Activated T-helper 17 cell treated with anti-CD3 and anti-CD28 coated beads, Interleukin-2, amount 50 U/mL, for 72 hours (primary cell): ENCODE measurements around the gene B3GALT5. TPM values are rescaled to one million over a fixed set of nuclear protein-coding genes. Genes with fewer than 3 reads are reported as not detected.

ENCODE experiments used
- ATAC-seq: fragments of 150-1000 bp; cut with Tn5 transposase; replicated peaks from 2 replicates; pipeline ENCODE4 v1.10.0; 2021; ENCODE audit warnings: mild to moderate bottlenecking, moderate library complexity
- H3K27ac Mint-ChIP-seq: one replicate; pipeline ENCODE4 v1.8.0; 2022; ENCODE audit warnings: mixed read lengths
- H3K27me3 Mint-ChIP-seq: one replicate; pipeline ENCODE4 v1.8.0; 2022; ENCODE audit warnings: mixed read lengths
- H3K36me3 Mint-ChIP-seq: one replicate; pipeline ENCODE4 v1.8.0; 2022; ENCODE audit warnings: low read depth, mild to moderate bottlenecking, mixed read lengths
- H3K4me1 Mint-ChIP-seq: one replicate; pipeline ENCODE4 v1.8.0; 2022; ENCODE audit warnings: mixed read lengths
- H3K4me3 Mint-ChIP-seq: one replicate; pipeline ENCODE4 v1.8.0; 2022; ENCODE audit warnings: mild to moderate bottlenecking, mixed read lengths
- H3K9me3 Mint-ChIP-seq: one replicate; pipeline ENCODE4 v1.8.0; 2022; ENCODE audit warnings: mixed read lengths
- total RNA-seq, 2 donors: library from RNA; stranded (reverse); gene quantifications; one replicate each; pipeline ENCODE4 v1.2.3, GENCODE V29; 2022

B3GALT5 gene
- total RNA-seq, 2 donors from 2014 or later: 0.03 TPM; not detected in 1

DNA sequence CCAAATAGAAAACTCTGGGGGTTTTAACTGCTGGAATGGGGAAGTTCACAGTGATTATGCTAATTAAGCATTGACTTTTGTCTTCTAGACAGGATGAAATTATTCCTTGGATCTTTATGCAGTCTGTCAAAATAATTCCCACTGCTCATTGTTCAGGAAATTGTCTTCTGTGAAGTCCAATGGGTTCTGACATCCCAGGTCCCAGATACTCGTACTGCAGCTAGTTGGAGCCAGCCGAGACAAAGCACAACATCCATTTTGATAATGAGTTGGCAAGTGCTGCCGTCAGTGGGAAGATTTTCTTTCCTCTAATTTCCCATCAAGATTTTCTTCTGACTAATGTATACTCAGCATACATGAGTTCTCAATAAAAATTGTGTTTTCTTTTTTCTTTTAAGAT is 17.3 kb upstream of the B3GALT5 start:
- Mint-ChIP-seq H3K36me3 (no peaks in the 10 kb centered on the region), H3K4me1 (no peaks in the 10 kb centered on the region), H3K4me3 (no peak overlapping the region), H3K9me3 (no peaks in the 10 kb centered on the region), H3K27me3 (no peaks in the 10 kb centered on the region), H3K27ac (no peak overlapping the region)
- no peak for ATAC-seq

DNA sequence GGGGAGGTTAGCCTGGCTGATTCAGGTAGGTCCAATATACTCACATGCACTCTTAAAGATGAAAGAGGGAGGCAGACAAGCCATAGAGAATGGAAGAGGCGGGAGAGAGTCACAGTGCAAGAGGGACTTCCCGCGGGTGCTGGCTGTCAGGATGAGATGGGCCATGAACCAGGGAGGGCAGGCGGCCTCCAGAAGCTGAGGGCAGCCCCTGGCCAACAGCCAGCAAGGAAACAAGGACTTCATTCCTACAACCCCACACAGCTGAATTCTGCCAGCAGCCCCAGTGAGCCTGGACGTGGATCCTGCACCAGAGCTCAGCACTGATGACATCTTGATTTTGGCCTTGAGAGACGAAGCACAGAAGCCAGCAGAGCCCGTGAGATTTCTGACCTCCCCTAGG is 15.1 kb upstream of the B3GALT5 start:
- Mint-ChIP-seq H3K27ac (no peak overlapping the region), H3K9me3 (no peaks in the 10 kb centered on the region), H3K36me3 (no peaks in the 10 kb centered on the region), H3K27me3 (peaks cover 3% of the 10 kb centered on the region), H3K4me3 (no peak overlapping the region), H3K4me1 (no peaks in the 10 kb centered on the region)
- no peak for ATAC-seq

DNA sequence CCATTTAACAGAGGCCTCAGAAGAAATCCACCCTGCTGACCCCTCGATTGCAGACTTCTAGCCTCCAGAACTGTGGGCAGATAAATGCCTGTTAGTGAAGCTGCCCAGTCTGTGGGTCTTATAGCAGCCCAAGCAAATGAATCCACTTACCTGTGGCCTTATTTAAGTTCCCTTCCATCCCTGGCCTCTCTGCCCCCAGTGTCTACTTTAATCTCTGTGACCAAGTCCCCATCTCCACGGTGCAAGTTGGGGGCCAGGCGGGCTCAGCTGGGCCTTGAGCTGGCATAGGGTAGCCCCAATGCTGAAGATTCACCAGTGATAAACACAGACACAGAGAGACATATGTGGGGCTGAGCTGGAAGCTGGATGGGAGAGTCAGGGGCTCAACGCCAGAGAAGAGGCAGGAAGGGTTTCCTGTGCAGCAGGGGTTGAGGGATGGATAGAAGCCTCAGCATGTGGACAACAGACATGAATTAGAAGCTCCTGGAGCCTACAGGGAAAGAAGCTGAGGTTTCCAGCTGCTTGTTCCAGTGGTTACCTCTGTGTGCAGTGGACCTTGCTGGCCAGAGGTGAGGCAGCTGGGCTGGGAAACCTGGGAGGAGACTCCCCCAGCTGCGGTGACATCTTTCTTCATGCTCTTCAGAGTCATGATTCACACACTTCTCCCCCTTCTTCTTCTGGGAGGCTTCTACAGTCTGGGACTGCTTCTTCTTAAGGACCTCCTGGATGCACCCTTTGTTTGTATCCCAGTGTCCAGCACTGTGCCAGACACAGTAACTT is 13.4 kb upstream of the B3GALT5 start:
- H3K27ac Mint-ChIP-seq: no peak overlapping the region
- no peak for ATAC-seq
- no peaks in the 10 kb centered on the region for H3K36me3 Mint-ChIP-seq
- peaks cover 3% of the 10 kb centered on the region for H3K27me3 Mint-ChIP-seq
- H3K4me3 Mint-ChIP-seq: no peak overlapping the region
- H3K9me3 Mint-ChIP-seq: no peaks in the 10 kb centered on the region
- no peaks in the 10 kb centered on the region for H3K4me1 Mint-ChIP-seq

DNA sequence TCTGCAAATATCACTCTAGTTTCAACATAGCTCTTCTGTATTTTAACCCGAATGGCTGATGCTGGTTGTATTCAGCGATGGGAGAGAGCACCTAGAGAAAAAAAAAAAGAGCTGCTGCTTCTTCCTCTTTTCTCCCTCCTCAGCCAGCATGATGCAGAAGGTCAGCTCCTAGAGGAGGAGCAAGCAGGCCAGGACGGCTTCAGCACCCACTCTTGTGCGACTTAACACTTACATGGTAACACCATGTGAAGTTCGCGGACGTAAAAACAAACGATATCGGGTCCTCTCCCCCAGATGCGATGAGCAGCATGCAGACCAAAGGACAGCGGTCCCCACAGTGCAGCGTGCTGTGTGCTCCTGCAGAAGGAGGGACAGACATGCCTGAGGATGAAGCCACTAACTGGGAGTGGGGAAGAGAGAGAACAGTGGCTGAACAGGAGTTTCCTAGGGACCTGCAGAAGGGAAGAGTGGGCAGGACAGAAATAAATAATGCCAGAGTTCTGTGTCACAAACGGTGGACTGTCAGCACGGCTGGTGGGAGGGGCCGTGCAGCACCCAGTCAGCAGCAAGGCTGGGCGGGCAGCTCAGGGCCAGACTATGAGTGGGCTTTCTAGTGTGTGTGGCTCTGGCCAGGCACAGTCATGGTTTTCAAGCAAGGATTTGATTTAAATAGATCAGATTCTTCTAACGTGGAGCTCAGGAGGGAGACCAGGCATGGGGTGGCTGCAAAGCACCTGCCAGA is 11.4 kb upstream of the B3GALT5 start:
- Mint-ChIP-seq H3K9me3 (no peaks in the 10 kb centered on the region), H3K4me3 (no peak overlapping the region), H3K27me3 (peaks cover 3% of the 10 kb centered on the region), H3K4me1 (no peaks in the 10 kb centered on the region), H3K36me3 (no peaks in the 10 kb centered on the region), H3K27ac (no peak overlapping the region)
- ATAC-seq: no peak

DNA sequence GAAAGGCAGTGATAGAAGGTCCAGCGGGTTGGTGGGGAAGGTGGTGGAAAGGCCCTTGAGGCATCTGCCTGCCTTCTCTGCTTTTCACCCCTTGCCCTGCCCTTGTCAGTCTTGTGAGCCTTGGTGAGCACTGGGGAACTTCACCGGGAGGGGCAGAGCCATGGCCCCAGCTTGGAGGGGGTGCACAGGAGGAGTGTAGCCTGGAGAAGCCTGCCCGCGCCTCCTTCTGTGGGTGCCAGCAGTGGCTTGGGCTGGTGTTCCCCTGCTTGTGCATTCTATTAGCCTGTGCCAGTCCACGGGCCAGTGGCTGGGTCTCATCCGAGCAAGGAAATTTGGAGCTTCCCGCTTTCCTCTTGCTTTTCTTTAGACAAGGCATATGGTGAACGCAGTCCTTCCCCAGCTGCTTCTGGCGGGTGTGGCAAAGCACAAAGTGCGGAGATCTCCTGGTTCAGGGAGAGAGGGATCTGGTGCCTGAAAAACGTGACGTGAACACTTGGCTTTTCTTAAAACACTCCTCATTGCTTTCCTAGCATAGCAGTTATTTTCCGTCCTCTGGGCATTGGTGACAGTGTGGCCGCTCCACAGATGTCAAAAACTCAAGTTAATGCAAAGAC is 10.6 kb upstream of the B3GALT5 start:
- Mint-ChIP-seq H3K4me1 (no peaks in the 10 kb centered on the region), H3K36me3 (no peaks in the 10 kb centered on the region), H3K27ac (no peak overlapping the region), H3K9me3 (no peaks in the 10 kb centered on the region), H3K4me3 (no peak overlapping the region), H3K27me3 (peaks cover 3% of the 10 kb centered on the region)
- ATAC-seq: no peak

DNA sequence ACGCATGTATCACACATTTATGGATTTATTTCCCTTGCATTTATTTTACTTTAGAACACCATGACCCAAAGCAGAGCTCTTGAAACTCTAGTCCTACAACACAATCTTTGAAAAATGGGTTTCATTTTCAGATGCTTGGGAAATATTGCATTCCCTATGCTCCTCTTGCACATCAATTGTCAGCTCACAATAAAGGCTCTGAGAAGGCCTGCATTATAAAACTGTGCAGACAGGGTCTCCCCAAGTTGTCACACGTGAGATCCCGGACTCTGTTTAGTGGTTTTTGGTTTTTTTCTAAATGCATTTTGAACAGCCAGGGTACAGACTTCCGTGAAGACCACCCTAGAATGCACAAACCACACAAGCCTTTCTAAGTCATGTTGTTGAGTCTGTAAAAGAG is 9.9 kb upstream of the B3GALT5 start:
- no peak for ATAC-seq
- H3K4me3 Mint-ChIP-seq: no peak overlapping the region
- H3K4me1 Mint-ChIP-seq: no peaks in the 10 kb centered on the region

DNA sequence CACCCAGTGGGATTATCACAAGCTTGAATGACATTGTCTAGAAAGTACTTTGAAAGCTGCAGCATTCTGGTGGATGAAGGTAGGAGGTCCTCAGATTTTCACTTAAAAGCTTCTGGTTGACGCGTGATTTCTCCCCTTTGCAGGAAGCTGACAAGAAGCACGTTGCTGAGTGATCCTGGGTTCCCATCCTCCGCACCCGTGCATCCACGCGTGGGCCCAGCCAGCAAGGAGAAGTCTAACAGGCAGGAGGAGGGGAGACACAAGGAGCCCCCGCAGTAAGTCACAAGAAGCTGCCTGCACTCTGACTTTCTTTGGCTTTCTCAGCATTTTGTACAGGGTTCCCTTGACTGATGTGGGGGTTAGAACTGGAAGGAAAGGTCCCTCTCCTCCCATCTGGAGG is 7.8 kb upstream of the B3GALT5 start:
- peaks cover 7% of the 10 kb centered on the region for H3K27me3 Mint-ChIP-seq
- no peaks in the 10 kb centered on the region for H3K4me1 Mint-ChIP-seq
- H3K9me3 Mint-ChIP-seq: no peaks in the 10 kb centered on the region
- H3K27ac Mint-ChIP-seq: no peak overlapping the region
- H3K36me3 Mint-ChIP-seq: no peaks in the 10 kb centered on the region
- H3K4me3 Mint-ChIP-seq: no peak overlapping the region
- ATAC-seq: no peak

More for the DNA sequence above, 9.9 kb upstream of the B3GALT5 start:
- Mint-ChIP-seq H3K27ac (no peak overlapping the region), H3K27me3 (peaks cover 3% of the 10 kb centered on the region), H3K36me3 (no peaks in the 10 kb centered on the region), H3K9me3 (no peaks in the 10 kb centered on the region)

DNA sequence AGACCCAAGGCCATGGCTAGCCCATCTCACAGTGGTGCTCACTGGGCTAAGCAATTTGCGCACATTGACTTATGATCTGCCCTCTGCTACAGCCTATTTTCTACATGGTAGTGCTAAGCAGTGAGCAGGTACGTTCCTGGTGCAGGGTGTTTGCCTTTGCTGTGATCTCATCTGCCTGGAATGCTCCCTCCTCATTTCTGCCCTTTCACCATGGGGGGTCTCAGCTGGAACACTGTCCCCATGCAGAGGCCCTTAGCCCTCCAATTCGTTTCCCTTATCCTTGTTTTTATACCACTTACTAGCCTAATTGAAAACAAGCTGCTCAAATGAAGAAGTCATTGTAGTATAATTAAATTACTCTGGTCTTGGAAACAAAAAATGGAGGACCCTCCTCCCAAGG is 2.0 kb upstream of the B3GALT5 start:
- no peak for ATAC-seq

DNA sequence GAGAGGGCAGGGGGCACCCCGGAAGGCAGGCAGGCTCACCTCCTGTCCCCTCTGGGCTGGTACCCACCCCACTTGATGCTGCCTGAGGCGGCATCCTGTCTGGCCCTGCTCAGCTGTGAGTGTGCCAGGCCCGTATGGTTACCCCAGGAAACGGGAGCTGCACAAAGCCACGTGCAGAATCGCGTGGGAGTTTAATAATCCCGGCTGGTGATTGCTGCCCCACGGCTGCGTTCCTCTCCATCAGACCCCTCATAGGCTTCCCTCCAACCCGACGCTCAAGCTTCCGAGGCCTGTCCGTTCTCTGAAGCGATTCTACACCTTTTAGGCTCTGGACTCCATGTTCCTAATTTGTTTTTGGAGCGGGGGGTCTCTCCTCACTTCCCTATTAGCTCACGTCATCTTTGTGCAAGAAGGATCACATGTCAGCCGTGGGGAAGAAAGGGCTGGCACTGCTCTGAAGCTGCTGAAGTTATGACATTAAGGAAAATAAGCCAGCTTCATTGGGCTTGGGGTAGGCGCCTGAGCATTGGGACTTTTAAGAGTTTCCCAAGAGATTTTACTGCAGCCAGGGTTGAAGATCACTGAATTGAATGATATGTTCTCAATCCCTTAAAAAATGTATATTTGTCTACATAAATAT is 1.1 kb upstream of the B3GALT5 start:
- Mint-ChIP-seq H3K36me3 (no peaks in the 10 kb centered on the region), H3K27me3 (peaks cover 29% of the 10 kb centered on the region), H3K4me3 (no peak overlapping the region), H3K4me1 (no peaks in the 10 kb centered on the region), H3K27ac (no peak overlapping the region), H3K9me3 (no peaks in the 10 kb centered on the region)
- no peak for ATAC-seq

More for the DNA sequence above, 2.0 kb upstream of the B3GALT5 start:
- no peak overlapping the region for H3K27ac Mint-ChIP-seq
- no peaks in the 10 kb centered on the region for H3K36me3 Mint-ChIP-seq
- H3K4me1 Mint-ChIP-seq: no peaks in the 10 kb centered on the region
- H3K9me3 Mint-ChIP-seq: no peaks in the 10 kb centered on the region
- H3K4me3 Mint-ChIP-seq: no peak overlapping the region
- H3K27me3 Mint-ChIP-seq: peaks cover 24% of the 10 kb centered on the region

DNA sequence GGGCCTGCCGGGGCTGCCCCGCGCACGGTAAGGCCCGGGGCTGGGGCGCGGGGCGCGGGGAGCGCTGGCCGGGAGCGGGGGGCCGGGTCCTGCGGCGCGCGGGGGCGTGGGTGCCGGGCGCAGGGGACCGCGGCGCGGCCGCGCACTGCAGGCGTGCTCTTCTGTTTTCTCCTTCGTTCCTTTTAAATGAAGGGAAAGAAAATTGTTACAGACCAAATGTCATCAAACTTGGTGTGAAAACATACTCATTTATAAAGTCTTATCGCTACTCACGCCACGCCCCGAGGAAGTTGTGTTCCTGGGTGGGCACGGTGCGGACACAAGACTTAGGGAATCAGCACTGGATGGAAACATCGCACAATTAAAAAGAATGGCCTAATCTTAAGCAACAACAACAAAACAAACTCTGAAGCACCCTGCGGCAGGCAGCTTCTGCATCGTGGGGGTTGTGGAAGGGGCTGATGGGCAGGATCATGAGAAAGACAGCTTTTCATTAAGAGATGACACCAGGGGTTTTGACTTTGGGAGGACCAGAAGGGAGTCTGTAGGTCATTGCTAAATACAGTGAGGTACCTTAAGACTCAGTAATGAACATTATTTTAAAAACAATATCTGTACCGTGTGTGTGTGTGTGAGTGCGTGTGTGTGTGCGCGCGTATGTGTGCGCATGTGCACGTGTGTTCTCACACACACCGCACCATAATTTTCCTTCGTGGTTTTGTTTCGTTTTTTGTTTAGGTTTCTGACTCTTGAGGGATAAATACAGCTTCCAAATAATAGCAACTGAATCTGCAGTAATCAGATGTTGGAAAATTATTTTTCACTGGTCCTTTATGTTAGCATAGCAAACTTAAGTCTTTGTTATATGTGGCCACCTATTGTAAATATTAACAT is 548 bp downstream of the B3GALT5 start:
- no peak overlapping the region for H3K4me3 Mint-ChIP-seq
- no peak overlapping the region for H3K27ac Mint-ChIP-seq
- no peaks in the 10 kb centered on the region for H3K36me3 Mint-ChIP-seq
- peaks cover 29% of the 10 kb centered on the region for H3K27me3 Mint-ChIP-seq
- no peaks in the 10 kb centered on the region for H3K9me3 Mint-ChIP-seq
- ATAC-seq: no peak
- H3K4me1 Mint-ChIP-seq: no peaks in the 10 kb centered on the region

DNA sequence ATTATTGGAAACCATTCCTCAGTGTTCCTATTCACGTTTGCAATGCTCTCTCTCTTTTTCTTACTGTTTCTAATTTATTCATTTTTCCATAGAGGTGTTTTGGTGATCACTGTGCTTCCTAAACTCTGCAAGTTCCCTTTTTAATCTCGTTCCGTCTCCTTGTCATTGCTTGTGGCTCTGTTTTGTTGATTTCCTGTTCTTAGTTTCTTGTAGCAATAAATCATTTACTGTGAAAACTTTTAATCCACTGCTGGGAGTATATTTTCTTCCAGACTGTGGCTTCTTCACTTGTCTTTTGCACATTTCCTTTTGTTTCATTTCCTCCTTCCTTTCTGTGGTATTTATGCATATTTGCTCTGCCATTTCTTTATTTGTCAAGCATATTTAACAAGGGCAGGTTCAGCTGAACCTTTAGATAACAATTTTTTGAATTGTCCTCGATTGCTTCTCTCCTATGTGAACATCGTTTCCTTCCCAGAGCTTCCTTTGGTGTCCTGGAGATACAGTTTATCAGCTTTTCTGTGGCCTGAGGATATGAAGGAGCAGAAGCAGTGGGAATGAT is 3.6 kb downstream of the B3GALT5 start:
- peaks cover 25% of the 10 kb centered on the region for H3K27me3 Mint-ChIP-seq
- H3K36me3 Mint-ChIP-seq: no peaks in the 10 kb centered on the region
- ATAC-seq: no peak
- H3K4me1 Mint-ChIP-seq: no peaks in the 10 kb centered on the region
- H3K27ac Mint-ChIP-seq: no peak overlapping the region
- no peak overlapping the region for H3K4me3 Mint-ChIP-seq
- H3K9me3 Mint-ChIP-seq: no peaks in the 10 kb centered on the region

DNA sequence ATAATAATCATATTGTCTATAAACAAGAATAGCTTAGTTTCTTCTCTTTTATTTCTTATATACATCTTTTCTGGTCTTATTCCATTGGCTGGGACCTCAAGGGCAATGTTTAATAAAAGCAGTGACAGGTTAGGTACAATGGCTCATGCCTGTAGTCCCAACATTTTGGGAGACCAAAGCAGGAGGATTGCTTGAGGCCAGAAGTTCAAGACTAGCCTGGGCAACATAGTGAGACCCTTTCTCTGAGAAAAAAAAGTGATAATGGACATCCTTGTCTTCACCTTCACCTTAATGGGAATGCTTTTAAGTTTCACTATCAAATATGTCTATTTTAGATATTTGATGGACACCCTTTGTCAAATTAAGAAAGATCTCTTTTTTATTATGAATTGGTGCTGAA is 8.1 kb downstream of the B3GALT5 start:
- ATAC-seq: no peak
- peaks cover 5% of the 10 kb centered on the region for H3K27me3 Mint-ChIP-seq

DNA sequence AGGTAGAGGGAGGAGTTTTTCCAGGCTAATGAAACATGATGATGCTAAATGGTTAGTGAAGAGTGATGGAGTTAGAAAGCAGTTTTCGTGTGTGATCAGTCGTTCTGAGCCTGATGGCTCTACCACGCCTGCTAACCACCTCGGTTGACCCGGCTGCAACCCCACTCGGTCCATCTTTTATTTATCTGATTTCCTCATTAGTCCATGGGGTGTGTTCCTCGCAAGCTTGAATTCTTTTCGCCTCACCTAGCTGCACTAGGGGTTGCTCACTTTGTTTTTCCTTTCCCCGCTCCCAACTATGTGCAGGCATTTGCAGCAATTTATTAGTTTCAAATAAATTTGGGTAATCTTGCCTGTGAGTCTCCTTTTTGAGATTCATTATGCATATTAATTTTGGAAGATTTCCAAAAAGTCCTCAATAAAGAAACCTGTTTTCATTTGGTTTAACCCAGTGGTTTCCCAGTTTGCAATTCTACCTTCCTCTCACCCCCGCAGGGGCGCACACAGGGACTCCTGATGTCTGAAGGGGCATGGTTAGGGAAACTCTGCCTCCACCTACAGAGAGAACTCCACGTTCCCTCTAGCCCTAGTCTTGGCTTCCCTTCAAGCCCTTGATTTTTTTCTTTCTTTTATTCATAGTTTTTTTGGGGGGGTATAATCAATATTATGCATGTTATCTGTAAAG is 12.6 kb downstream of the B3GALT5 start:
- Mint-ChIP-seq H3K9me3 (peaks cover 16% of the 10 kb centered on the region), H3K27ac (no peak overlapping the region), H3K4me3 (no peak overlapping the region), H3K27me3 (peaks cover 11% of the 10 kb centered on the region), H3K36me3 (no peaks in the 10 kb centered on the region), H3K4me1 (no peaks in the 10 kb centered on the region)
- no peak for ATAC-seq

More for the DNA sequence above, 8.1 kb downstream of the B3GALT5 start:
- Mint-ChIP-seq H3K9me3 (peaks cover 6% of the 10 kb centered on the region), H3K4me1 (no peaks in the 10 kb centered on the region), H3K4me3 (no peak overlapping the region), H3K36me3 (no peaks in the 10 kb centered on the region), H3K27ac (no peak overlapping the region)
